ENCODE data around the gene LGALSL.

DNA sequence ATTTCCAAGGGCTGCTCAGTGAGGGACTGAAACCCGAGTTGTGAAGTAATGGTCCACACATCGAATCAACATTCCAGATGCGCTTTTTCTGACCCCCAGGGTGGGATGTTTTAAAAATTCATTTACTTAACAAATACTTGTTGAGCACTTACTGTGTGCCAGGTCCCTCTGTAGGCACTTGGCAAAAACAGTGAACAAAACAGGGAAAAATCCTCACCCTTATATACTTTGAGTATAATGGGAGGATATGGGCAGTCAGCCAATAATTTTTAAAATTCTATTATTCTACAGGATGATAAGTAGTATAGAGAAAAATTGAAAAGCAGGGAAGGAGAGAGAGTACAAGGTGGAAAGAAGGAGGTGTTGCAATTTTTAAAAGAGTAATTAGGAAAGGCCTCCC, 38.9 kb downstream of the LGALSL start:
- no peak for TF ChIP-seq POLR2A (IDR thresholded peaks at IDR 0.05)
- TF ChIP-seq, protein P1, sequence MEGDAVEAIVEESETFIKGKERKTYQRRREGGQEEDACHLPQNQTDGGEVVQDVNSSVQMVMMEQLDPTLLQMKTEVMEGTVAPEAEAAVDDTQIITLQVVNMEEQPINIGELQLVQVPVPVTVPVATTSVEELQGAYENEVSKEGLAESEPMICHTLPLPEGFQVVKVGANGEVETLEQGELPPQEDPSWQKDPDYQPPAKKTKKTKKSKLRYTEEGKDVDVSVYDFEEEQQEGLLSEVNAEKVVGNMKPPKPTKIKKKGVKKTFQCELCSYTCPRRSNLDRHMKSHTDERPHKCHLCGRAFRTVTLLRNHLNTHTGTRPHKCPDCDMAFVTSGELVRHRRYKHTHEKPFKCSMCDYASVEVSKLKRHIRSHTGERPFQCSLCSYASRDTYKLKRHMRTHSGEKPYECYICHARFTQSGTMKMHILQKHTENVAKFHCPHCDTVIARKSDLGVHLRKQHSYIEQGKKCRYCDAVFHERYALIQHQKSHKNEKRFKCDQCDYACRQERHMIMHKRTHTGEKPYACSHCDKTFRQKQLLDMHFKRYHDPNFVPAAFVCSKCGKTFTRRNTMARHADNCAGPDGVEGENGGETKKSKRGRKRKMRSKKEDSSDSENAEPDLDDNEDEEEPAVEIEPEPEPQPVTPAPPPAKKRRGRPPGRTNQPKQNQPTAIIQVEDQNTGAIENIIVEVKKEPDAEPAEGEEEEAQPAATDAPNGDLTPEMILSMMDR (IDR thresholded peaks at IDR 0.05): no peak
